GM21717 (cell line): ENCODE data around the gene NOS1.
"Not testable (repeated sequence)": the region's sequence is repeated elsewhere in the genome, so short reads cannot be mapped to it uniquely, and the experiment has no call there.

ENCODE experiments used
- ATAC-seq: cut with Tn5 transposase; IDR thresholded peaks from one replicate; pipeline ENCODE4 v1.9.1; 2021; ENCODE audit warnings: mild to moderate bottlenecking, moderate library complexity; ENCODE audit not compliant: unreplicated experiment

NOS1 gene

GRCh38 chr12:117361347-117361751 lies at the start of gene NOS1:
NOS1 (minus strand) TSS chr12:117361626; CDS start chr12:117331069, 30,557 bp downstream.
- ATAC-seq: no peak

DNA sequence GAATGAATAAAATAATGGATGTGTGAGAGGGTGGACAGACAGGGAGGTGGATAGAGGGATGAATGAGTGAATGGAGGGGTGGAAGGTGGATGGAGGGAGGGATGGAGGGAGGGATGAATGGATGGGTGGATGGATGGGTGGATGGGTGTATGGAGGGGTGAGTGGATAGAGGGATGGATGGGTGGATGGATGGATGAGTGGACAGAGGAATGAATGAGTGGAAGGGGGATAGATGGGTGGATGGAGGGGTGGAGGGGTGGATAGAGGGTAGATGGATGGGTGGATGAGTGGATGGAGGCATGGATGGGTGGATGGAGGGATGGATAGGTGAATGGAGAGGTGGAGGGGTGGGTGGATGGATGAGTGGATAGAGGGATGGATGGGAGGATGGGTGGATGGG lies 47.9 kb upstream of the NOS1 start:
- ATAC-seq: no peak

DNA sequence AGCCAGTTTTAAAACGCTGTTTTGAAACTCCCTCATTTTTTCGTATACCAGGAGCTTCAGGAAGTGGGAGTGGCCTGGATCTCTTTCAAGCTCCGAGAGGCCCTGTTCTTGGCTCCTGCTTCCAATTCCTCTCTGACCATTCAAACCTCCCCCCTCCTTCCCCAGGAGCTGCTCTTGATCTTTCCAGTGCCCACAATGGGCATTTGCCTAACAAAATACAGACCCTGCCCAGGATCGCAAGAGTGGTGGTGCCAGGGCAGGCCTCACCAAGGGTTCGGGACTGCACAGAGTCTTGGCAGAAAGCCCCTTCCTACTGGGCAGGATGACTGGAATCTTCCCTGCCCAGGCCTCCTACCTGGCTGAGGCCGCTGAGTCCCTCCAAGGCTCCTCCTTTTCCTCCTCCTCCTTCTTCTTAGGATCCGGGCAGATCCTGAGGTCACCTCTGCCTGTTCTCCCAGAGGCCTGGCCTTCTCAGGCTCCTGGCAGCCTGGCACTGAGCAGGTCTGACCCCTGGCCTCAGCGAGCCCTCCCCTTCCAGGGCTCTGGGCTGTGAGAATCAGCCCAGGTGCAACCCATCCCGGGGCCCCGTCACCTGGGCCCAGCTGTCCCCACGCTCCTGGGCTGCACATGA lies 46.9 kb upstream of the NOS1 start:
- ATAC-seq: no peak

DNA sequence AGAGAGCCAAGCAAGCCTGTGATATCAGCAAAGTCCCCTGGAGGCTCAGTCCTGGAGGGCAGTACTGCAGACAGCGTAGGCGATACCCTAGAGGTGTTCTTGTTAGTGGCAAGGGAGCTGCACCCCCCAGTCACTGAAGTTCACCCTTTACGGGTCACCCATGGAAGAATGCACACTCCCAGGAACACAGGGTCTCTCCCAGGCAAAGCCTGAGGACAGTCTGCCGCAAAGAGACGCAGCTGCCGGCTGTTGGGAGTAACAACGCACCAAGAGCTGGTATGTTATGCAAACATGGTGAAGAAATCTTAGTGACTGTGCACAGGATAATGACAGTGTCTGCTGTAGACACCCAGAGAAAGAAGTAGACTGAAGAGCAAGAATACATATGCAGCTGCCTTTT lies 43.5 kb upstream of the NOS1 start:
- no peak for ATAC-seq

DNA sequence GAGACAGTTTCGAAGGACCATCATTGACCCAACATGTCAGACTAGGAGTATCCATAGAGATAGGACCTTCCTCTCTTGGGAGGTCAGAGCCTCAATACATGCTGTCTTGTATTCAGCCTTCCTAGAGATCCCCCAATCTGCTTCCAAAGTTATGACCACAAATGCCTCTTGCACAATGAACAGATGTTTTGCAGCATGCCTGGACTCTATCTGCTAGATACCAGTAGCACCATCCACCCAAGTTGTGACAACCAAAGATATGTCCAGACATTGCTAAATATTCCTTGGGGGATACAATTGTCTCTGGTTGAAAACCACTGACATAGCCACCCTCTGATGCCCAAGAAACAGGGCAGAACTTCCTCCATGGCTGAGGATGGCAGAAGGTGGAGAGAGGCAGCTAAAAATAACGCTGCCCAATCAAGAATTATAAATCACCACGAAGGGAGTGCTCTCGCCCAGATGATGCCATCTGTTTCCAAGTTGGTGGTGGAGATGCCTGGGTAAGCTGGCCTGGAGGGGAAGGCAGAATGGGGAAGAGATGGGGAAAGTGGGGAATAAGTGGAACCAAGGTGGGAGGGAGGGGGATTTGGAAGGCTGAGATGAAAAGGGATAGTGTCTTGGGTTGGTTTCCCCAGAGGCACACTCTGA lies 42.9 kb upstream of the NOS1 start:
- ATAC-seq: no peak

- no peak for ATAC-seq
Observed at GRCh38 chr12:117403586-117404139, 42.2 kb upstream of the NOS1 start.

- ATAC-seq: no peak
Observed at GRCh38 chr12:117402363-117402762, 40.9 kb upstream of the NOS1 start.

DNA sequence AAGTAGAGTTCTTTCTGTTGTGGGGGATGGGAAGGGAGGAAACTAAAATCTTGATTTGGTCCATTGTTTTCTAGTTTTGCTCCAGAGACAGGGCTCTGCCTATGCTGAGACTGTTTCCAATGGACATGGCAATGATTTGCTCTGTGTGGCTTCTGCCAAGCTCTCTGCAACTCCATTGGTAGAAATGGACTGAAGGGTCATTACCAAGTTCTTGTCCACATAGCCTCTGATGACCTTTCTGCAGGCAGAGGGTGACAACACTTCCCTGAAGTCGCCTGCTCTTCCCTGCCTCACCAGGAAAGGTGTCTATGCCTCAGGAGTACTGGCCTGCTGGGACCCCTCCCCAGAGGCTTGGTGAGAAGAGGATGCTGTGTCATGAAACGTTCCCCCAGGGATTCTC lies 39.5 kb upstream of the NOS1 start:
- ATAC-seq: no peak

GRCh38 chr12:117398482-117398881 lies 37.1 kb upstream of the NOS1 start:
- not testable (repeated sequence) for ATAC-seq

DNA sequence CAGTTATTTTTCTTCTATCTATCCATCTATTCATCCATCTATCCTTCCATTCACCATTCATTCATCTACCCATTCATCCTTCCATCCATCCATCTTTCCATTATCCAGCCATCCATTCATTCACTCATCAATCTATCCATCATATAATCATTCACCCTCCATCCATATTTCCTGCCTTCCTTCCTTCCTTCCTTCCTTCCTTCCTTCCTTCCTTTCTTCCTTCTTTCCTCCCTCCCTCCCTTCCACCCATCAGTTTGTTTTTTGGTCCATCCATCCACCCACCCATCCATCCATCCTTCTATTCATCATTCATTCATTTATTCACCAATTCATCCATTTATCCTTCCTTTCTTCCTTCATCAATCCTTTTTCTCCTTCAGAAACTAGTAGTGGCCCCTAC lies 34.3 kb upstream of the NOS1 start:
- ATAC-seq: no peak

GRCh38 chr12:117394491-117394890 lies 33.1 kb upstream of the NOS1 start:
- no peak for ATAC-seq

GRCh38 chr12:117393656-117394055 lies 32.2 kb upstream of the NOS1 start:
- ATAC-seq: no peak

GRCh38 chr12:117390866-117391265 lies 29.4 kb upstream of the NOS1 start:
- no peak for ATAC-seq

GRCh38 chr12:117388951-117389446 lies 27.6 kb upstream of the NOS1 start:
- no peak for ATAC-seq

DNA sequence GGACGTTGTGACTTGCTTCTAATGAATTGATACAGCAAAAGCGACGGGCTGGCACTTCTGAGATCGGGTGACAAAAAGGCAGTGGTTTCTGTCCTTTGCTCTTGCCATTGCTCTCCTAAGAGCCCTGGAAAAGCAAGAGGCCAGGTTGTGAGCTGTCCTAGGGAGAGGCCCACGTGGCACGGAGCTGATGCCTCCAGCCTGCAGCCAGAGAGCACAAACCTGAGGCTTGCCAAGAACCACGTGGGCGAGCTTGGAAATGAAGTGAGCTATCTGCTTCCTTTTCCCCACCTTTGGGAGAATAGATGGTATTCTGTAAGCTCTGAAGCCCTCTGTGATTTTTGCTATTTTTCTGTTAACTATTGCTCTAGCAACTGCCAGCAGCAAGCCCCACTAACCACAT lies 26.4 kb upstream of the NOS1 start:
- ATAC-seq: no peak

DNA sequence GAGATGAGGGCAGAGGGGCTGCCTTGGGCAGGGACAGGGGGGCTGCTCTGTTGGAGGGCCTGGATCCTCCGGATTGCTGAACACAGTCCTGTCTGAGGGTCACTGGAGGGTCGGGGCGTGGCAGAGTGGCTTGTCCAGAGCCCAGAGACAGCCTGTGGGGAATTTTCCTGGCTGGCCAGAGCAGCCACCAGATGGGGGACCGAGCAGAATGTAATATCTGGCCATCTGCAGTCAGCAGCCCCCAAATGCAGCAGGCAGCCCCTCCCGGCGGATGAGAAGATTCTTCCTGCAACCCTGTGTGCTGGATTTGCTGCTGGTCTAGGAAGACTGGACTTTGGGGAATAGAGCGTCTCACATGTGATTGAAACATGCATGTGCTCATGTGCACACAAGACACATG lies 23.3 kb upstream of the NOS1 start:
- no peak for ATAC-seq

- no peak for ATAC-seq
Observed at GRCh38 chr12:117380083-117380482, 18.7 kb upstream of the NOS1 start.

DNA sequence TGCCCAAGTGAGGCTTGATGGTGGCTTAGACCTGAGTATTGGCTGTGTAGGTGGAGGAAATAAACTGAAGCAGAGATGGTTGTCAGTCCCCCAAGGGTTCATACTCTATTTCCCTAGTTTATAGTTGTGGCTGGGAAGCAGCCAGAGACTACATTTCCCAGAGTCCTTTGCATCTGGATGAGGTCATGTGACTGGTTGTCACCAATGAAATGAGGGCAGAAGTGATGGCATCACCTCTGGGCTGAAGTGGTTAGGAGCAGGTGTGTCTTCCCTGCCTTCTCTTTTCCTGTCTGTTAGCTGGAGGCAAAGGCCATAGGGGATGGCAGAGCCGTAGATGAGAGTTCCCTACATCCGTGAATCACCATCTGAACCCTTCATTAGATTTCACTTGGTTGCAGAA lies 16.3 kb upstream of the NOS1 start:
- no peak for ATAC-seq

DNA sequence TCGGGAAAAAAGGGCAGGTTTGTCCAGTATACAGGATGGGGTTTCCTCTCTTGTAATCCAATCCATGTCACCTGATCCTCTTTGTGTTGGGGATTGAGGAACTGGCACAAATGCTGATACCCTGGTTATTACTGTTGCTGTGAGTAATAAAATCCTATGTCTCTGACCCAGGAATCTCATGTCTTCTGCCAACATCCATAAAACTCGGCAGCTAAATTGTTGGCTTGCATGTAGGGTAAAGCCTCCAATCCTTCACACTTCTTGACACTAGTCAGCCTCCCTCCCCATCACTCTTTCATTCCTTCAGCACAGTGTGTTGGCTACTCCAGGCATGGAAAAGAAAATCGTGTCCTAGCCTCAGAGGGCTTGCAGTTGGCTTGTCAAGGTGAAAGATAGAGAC lies 9.2 kb upstream of the NOS1 start:
- ATAC-seq: no peak

DNA sequence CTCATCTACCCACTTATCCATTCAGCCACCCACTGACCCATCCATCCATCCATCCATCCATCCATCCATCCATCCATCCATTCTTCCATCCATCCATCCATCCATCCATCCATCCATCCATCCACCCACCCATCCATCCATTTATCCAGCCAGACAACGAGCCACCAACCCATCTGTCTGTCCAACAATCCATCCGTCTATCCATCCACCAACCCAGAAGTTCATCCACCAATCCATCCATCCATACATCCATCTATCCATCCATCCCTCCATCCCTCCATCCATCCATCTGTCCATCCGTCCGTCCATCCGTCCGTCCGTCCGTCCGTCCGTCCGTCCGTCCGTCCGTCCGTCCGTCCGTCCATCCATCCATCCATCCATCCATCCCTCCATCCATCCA lies 8.6 kb upstream of the NOS1 start:
- ATAC-seq: not testable (repeated sequence)

GRCh38 chr12:117367006-117367638 lies 5.7 kb upstream of the NOS1 start:
- ATAC-seq: peak; percentile 40

DNA sequence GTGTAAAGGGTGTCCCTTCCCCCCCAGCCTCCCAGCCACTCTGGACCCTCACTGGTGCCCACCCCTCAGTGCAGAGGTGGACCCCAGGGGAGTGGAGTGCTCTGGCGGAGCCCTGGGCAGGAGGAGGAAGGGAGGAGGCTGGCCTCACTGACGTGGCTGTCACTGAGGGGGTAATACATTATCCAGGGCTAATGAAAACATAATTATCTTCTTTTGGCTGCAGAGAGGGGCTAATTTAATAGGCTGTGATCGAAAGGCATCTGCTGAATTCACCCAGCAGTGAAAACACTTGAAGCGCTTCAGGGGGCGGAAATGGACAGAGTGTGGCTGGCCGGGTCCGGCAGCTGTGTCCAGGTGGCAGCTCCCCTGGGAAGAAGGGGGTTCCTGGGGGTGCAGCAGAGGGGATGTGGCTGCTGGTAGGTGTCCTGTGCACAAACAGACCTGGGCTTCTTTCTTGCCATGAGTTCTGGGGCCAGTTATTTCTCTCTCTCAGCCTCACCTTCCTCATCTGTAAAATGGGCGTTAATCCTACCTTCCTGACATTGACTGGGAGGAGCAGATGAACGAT lies 3.7 kb upstream of the NOS1 start:
- no peak for ATAC-seq
